Omental fat pad (tissue), 4 donors: ENCODE measurements around the gene CELF2. TPM values are rescaled to one million over a fixed set of nuclear protein-coding genes. Genes with fewer than 3 reads are reported as not detected.

Experiments used
- ATAC-seq: fragments of 150-250 bp; one replicate; pipeline ENCODE4 v1.9.1; 2016; ENCODE audit warnings: mild to moderate bottlenecking, moderate library complexity; ENCODE audit not compliant: low FRiP score
- DNase-seq: peaks from one replicate; pipeline ENCODE4 v3.0.0-alpha.2; 2019; ENCODE audit warnings: low spot score
- total RNA-seq, 4 donors: library from RNA; depleted of rRNA; stranded (reverse); fragments of >200 nt; gene quantifications; one replicate each; pipeline ENCODE4 v1.1.0, GENCODE V29; 2016
- TF ChIP-seq, protein P1 (sequence below), 3 donors: fragments of 450-650 bp; IDR thresholded peaks; one replicate each; pipeline ENCODE4 v1.5.1; 2016 to 2017; ENCODE audit warnings: antibody characterized with exemption in 3 of 3, mild to moderate bottlenecking in 3 of 3, moderate library complexity in 2 of 3

The CELF2 gene
- total RNA-seq, 4 donors from 2014 or later, result 81.7 to 116 (median 104) TPM

GRCh38 chr10:11320809-11321520 is 303.3 kb downstream of the CELF2 start:
- DNase-seq (no peak), ATAC-seq (no peak)
- TF ChIP-seq, protein P1, sequence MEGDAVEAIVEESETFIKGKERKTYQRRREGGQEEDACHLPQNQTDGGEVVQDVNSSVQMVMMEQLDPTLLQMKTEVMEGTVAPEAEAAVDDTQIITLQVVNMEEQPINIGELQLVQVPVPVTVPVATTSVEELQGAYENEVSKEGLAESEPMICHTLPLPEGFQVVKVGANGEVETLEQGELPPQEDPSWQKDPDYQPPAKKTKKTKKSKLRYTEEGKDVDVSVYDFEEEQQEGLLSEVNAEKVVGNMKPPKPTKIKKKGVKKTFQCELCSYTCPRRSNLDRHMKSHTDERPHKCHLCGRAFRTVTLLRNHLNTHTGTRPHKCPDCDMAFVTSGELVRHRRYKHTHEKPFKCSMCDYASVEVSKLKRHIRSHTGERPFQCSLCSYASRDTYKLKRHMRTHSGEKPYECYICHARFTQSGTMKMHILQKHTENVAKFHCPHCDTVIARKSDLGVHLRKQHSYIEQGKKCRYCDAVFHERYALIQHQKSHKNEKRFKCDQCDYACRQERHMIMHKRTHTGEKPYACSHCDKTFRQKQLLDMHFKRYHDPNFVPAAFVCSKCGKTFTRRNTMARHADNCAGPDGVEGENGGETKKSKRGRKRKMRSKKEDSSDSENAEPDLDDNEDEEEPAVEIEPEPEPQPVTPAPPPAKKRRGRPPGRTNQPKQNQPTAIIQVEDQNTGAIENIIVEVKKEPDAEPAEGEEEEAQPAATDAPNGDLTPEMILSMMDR (IDR thresholded peaks at IDR 0.05), result no peak

GRCh38 chr10:11322698-11323097 is 305.0 kb downstream of the CELF2 start:
- TF ChIP-seq, protein P1 (IDR thresholded peaks at IDR 0.05), result no peak
- ATAC-seq, result no peak

DNA sequence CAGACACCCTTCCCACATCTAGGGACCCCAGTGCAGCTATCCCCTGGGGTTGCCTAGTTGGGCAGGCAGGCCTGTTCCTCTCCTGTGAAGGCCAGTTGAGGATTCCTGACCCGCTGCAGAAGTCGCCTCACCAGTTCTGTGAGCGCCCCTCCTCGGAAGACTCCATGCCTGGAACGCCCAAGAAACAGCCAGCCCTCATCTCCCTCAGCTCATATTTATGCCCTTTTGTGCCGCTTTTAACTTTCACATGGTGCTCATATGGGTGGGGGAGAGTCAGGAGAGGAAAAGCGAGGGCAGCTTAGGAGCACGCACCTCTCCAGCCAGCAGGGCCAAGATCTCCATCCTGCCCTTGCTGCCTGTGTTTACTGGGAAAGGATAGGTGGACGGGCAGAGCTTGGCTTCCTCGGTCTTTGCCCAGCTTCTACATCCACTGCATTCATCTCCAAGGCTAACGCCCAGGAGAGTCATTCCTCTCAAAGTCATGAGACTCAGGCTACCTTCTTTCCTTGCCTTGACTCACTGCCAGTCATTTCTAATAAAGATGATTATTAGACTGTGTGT is 307.2 kb downstream of the CELF2 start:
- TF ChIP-seq, protein P1 (IDR thresholded peaks at IDR 0.05), result no peak
- ATAC-seq (no peak), DNase-seq (no peak)

More at GRCh38 chr10:11322698-11323097, 305.0 kb downstream of the CELF2 start:
- no peak for DNase-seq

- DNase-seq (no peak), ATAC-seq (peak; percentile 36)
- TF ChIP-seq, protein P1 (IDR thresholded peaks at IDR 0.05), result no peak
These were observed 308.1 kb downstream of the CELF2 start for GRCh38 chr10:11325817-11326216.

DNA sequence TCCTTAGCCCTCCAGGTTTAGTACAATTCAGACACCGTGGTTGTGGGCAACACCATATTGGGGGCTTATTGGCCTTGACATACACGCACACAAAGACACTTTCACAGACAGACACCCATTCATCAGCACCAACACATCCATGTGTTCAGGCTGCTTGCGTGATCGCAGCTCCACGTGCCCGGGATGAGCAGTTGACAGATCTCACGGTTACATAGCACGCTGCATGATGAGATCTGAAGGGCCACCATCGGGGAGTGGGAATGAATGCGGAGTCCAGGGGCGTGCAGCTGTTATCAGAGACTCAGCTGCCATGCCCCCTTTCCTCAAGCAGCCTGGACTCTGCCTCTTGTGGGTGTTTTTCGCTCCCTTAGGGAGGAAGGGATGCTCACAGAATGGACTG is 308.6 kb downstream of the CELF2 start:
- DNase-seq (no peak), ATAC-seq (peak; percentile 27)
- TF ChIP-seq, protein P1 (IDR thresholded peaks at IDR 0.05), result no peak

GRCh38 chr10:11326913-11327616 is 309.4 kb downstream of the CELF2 start:
- no peak for DNase-seq
- TF ChIP-seq, protein P1 (IDR thresholded peaks at IDR 0.05), result no peak
- ATAC-seq, result no peak
